ENCODE measurements around the gene RANGAP1.

RANGAP1 gene

DNA sequence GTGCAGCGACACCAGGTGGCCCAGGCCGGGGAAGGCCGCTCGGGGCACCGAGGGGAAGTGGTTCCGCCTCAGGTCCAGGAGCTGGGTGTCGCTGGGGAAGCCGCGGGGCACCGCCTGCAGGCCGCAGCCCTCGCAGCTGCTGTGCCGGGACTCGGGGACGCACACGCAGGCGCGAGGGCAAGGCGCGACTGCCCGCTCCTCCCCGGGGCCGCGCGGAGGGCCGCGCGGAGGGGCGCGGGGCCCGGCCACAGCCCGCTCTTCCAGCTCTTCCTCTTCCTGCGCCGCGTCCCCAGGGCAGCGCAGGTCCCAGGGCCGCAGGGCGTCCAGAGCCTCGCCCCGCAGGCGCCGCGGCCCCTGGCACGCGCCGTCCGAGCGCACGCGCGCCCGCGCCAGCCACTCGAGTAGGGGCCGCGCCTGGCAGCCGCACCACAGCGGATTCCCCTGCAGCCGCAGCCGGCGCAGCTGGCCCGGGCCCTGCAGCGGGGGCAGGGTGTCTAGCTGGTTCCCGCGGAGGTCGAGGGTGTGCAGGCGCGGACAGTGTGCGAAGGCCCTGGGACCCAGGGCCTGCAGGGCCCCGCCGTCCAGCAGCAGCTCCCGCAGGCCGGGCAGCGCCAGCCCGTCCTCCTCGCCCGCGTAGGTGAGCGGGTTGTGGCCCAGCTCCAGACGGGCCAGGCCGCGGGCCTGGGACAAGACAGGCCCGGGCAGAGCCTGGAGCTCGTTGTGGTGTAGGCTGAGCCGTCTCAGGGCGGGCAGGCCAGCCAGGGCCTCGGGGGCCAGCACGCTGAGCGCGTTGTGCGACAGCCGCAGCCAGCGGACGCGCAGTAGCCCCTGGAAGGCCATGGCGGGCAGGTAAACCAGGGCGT lies 48.0 kb downstream of the RANGAP1 start:
- peak overlapping the region; percentile 47 for H3K27ac Mint-ChIP-seq
- no peaks in the 10 kb centered on the region for H3K27me3 Mint-ChIP-seq
- peak overlapping the region; percentile 69 for H3K4me3 Mint-ChIP-seq
- peak; percentile 94 for ATAC-seq
- H3K4me1 Mint-ChIP-seq, result peaks cover 15% of the 10 kb centered on the region
- no peaks in the 10 kb centered on the region for H3K36me3 Mint-ChIP-seq
- H3K9me3 Mint-ChIP-seq, result no peaks in the 10 kb centered on the region

DNA sequence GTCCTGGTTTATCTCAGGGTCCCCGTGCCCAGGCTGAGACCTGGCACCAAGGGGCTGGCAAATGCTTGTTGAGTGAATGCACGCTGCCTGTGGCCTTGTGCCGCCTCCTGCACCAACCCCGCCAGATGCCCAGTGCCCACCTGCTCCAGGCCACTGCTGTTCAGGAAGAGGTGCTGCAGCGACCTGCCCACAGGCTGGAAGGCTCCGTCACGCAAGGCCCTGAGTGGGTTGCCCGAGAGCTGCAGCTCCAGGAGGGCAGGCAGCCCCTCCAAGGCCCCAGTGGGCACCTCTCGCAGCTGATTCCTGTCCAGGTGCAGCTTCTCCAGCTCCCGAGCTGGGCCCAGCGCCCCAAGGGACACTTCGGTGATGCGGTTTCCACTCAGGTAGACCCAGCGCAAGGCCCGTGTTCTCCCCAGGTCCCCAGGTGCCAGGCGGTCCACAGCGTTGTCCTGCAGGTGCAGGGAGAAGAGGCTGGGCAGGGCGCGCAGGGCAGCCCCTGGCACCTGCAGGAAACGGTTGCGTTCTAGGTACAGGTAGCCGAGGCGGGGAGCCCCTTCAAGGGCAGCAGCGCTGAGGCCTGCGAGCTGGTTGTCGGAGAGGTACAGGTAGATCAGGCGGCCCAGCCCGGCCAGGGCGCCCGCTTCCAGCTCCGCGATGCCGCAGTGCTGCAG lies 48.8 kb downstream of the RANGAP1 start:
- Mint-ChIP-seq H3K4me1 (peaks cover 19% of the 10 kb centered on the region), H3K36me3 (no peaks in the 10 kb centered on the region), H3K27ac (peak overlapping the region; percentile 47), H3K9me3 (no peaks in the 10 kb centered on the region), H3K27me3 (no peaks in the 10 kb centered on the region), H3K4me3 (peak overlapping the region; percentile 69)
- ATAC-seq, result no peak

DNA sequence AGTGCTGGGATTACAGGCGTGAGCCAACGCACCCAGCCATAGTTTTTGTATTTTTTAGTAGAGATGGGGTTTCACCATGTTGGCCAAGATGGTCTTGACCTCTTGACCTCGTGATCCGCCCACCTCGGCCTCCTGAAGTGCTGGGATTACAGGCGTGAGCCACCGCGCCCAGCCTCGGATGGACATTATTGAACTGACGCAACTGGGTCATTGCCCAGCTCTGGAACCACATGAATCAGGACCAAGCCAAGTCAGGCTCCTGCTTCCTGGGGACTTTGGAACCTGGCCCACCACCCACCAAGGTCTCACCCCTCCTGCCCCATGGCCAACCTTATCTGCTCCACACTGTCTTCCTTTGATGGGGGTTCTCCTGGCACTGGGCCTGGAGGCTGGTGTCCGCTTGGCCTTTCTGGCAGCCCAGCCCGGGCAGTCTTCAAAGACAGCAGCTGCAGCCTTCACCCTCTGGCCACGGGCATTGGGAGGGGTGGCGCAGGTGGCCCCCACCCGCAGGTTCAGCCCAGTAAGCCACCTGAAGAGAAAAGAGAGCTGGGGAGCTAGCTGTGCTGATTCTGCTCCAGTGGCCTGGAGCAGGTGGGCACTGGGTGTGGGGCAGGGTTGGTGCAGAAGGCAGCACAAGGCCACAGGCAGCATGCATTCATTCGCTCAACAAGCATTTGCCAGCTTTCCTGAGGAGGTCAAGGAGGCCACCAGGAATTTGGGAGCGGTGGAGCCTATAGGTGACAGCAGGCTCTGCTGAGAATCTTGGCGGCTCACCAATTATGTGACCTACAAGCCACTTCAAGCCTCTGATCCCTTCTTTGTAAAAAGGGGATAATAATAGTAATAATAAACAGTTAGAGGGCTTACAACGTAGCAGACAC lies 50.9 kb downstream of the RANGAP1 start:
- Mint-ChIP-seq H3K36me3 (peaks cover 7% of the 10 kb centered on the region), H3K27me3 (no peaks in the 10 kb centered on the region), H3K4me3 (no peak overlapping the region), H3K4me1 (peaks cover 19% of the 10 kb centered on the region), H3K9me3 (no peaks in the 10 kb centered on the region), H3K27ac (no peak overlapping the region)
- no peak for ATAC-seq

DNA sequence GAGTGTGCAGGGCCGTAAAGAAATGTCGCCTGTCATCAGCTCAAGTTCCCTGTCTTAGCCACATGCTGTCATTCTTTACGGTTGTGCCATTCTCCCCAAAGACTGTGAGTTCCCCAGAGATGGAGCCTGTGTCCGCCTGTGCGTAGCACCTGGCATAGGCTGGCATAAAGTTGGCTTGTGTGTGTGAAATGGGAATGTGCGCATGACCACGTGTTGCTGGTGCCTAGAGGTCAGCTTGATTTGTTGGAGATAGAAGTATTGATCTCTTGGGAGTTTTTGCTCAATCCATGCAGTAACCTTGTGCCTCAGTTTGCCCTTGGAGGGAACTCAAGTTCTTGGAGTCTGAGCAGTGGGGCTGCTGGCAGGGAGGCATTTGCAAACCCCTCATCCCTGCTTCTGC lies 54.6 kb downstream of the RANGAP1 start:
- Mint-ChIP-seq H3K9me3 (no peaks in the 10 kb centered on the region), H3K27ac (no peak overlapping the region), H3K27me3 (no peaks in the 10 kb centered on the region)

DNA sequence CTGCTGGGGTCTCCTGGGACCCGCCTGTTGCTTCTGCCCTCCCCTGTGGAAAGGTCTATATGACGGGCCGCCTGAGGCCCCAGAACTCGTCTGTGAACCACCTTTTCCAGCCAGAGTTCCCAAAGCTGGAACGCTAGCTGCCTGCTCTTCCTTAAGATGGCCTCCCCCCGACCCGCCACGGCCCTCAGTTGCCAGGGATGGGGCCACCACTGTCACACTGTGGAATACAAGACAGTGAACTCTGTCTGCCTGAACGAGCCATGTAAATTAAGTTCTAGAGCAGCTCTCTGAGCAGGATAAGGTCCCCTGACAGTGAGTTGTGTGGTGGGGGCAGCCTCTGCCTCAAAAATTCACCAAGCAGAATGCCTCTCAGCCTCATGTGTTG lies 55.6 kb downstream of the RANGAP1 start:
- no peaks in the 10 kb centered on the region for H3K27me3 Mint-ChIP-seq
- no peak overlapping the region for H3K27ac Mint-ChIP-seq
- H3K4me3 Mint-ChIP-seq, result no peak overlapping the region
- H3K4me1 Mint-ChIP-seq, result peaks cover 10% of the 10 kb centered on the region
- no peak for ATAC-seq
- H3K36me3 Mint-ChIP-seq, result peaks cover 31% of the 10 kb centered on the region
- H3K9me3 Mint-ChIP-seq, result no peaks in the 10 kb centered on the region

More for the DNA sequence above, 54.6 kb downstream of the RANGAP1 start:
- ATAC-seq, result no peak
- H3K36me3 Mint-ChIP-seq, result peaks cover 26% of the 10 kb centered on the region
- H3K4me1 Mint-ChIP-seq, result peaks cover 10% of the 10 kb centered on the region
- H3K4me3 Mint-ChIP-seq, result no peak overlapping the region

DNA sequence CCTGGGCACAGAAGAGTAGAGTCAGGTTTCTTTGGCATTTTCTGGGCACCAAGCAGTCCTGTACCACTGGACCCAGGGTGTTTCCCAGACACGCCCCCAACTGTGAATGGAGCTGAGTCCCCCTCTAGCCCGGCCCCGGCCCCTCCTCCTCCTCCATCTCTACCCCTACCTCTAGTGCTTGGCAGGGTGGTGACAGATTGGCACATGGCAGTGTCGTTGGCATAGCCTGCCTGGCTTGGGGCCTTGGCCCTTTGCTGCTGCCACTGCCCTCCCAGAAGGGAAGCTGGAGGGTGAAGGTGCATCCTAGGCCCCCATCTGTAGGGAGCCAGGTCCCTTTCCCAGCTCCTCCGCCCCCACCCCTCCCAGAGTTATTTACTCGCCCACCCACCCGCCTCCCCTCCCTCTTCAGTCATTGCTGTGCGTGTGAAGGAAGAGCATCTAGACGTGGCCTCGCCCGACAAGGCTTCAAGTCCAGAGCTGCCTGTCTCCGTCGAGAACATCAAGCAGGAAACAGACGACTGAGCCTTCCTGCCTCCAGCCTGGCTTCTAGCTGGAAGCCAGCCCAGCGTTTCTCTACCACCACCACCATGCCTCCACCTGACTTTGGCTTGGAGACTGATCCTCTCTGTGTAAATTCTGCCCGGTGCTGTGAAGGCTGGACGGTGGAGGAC lies 56.1 kb downstream of the RANGAP1 start:
- Mint-ChIP-seq H3K27me3 (no peaks in the 10 kb centered on the region), H3K9me3 (no peaks in the 10 kb centered on the region), H3K4me3 (no peak overlapping the region), H3K27ac (no peak overlapping the region), H3K36me3 (peaks cover 36% of the 10 kb centered on the region), H3K4me1 (peaks cover 10% of the 10 kb centered on the region)
- ATAC-seq, result no peak

DNA sequence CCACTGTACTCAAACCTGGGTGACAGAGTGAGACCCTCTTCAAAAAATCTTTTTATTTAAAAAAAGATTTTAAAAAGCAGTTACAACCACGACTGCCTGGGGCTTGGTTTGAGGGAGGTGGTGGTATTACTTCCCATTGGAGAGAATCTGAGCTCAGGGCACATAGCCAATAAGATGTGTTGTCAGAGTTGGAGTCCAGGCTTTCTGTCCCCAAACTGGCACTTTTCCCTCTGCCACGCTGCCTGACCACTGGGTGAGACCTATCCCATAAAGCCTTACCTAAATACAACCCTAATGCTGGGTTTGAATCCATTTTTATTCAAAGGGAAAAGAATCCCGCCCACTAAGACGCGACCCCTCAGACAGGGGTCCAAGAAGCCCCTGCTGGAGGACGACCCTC lies 56.8 kb downstream of the RANGAP1 start:
- ATAC-seq, result no peak
- Mint-ChIP-seq H3K36me3 (peaks cover 42% of the 10 kb centered on the region), H3K4me3 (no peak overlapping the region), H3K27ac (no peak overlapping the region), H3K4me1 (peaks cover 10% of the 10 kb centered on the region), H3K9me3 (no peaks in the 10 kb centered on the region), H3K27me3 (no peaks in the 10 kb centered on the region)

DNA sequence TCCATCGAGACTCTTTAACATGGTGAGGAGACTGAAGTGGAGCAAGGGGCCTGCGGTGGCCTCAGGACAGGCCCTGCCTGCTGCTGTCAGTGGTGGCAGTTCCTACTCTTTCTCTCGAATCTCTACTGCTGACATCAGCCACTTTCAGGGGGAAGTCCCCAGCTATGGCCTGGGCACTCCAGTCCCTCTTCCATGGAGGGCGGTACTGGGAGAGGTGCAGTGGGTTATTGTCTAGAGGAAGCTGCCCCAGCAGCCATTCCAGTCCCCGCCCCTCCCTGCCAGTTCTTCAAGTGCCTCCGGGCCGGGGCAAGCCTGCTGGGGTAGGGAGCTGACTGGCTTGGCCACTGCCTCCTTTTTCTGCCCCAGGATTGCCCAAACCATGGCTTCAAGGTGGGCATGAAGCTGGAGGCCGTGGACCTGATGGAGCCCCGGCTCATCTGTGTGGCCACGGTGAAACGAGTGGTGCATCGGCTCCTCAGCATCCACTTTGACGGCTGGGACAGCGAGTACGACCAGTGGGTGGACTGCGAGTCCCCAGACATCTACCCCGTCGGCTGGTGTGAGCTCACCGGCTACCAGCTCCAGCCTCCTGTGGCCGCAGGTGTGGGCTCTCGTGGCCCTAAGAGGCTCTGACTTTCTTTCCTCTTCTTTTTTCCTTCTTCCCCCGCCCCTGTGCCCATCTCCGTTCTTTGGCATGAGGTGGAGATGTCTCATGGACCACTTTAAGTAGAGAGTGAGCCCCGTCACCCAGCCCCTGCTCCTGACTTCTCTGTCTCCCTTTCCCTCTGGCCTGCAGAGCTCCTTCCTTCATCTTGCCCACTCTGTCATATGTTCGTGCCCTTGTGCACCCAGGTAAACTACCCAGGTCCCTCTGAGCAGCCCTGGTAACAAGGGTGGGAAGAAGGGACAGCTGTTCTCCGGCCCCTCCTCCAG lies 59.0 kb downstream of the RANGAP1 start:
- H3K4me1 Mint-ChIP-seq, result no peaks in the 10 kb centered on the region
- H3K27ac Mint-ChIP-seq, result no peak overlapping the region
- ATAC-seq, result no peak
- H3K9me3 Mint-ChIP-seq, result no peaks in the 10 kb centered on the region
- H3K36me3 Mint-ChIP-seq, result peaks cover 51% of the 10 kb centered on the region
- H3K27me3 Mint-ChIP-seq, result no peaks in the 10 kb centered on the region
- H3K4me3 Mint-ChIP-seq, result no peak overlapping the region

DNA sequence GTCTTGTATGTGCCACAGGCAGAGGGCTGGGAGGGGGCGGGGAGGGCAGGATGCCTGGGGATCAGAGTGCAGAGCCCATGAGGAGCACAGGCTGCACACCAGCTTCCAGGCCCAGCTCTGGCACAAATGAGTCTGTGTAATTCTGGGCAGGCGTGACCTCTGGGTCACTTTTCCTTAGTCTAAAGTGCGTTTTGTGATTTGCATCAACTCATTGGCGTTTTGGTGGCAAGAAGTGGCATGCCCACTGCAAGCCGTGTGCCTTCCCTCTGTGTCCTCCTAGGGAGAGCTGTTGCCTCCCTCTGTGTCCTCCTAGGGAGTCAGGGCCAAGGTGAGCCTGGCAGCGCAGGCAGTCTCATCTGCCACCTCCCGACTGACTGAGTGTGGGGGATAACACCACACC lies 62.5 kb downstream of the RANGAP1 start:
- ATAC-seq, result no peak
- peaks cover 68% of the 10 kb centered on the region for H3K36me3 Mint-ChIP-seq

DNA sequence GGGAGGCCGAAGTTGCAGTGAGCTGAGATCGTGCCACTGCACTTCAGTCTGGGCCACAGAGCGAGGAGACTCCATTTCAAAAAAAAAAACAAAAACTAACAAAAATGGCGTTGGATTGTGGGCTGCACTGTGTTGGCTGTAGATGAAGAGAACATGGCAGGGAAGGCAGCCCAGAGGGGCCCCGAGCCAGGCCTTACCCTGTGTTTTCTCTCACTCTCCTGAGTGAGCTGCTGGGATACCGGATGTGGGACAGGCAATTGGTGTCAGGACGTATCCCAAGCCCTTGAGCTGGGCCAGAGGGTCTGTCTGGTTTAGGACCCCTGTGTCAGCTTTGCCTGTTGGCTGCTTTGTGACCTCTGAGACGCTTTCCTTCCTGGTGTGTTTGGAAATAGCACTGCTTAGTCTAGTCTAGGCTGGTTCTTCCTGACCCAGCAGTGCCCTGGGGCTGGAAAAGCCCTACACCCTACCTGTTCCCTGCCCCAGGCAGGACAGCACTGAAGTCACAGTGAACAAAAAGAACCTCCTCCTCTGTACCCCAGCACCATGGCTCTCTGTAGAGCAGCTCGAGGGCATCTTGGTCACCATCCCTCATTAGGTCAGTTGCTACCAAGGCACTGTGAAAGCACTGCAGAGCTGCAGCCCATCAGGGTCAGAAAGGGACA lies 63.0 kb downstream of the RANGAP1 start:
- ATAC-seq, result no peak
- peaks cover 62% of the 10 kb centered on the region for H3K36me3 Mint-ChIP-seq
- H3K4me3 Mint-ChIP-seq, result no peak overlapping the region
- H3K9me3 Mint-ChIP-seq, result no peaks in the 10 kb centered on the region
- H3K27ac Mint-ChIP-seq, result no peak overlapping the region
- H3K4me1 Mint-ChIP-seq, result peaks cover 2% of the 10 kb centered on the region
- H3K27me3 Mint-ChIP-seq, result no peaks in the 10 kb centered on the region

More for the DNA sequence above, 62.5 kb downstream of the RANGAP1 start:
- Mint-ChIP-seq H3K4me3 (no peak overlapping the region), H3K4me1 (no peaks in the 10 kb centered on the region), H3K9me3 (no peaks in the 10 kb centered on the region), H3K27ac (no peak overlapping the region), H3K27me3 (no peaks in the 10 kb centered on the region)

DNA sequence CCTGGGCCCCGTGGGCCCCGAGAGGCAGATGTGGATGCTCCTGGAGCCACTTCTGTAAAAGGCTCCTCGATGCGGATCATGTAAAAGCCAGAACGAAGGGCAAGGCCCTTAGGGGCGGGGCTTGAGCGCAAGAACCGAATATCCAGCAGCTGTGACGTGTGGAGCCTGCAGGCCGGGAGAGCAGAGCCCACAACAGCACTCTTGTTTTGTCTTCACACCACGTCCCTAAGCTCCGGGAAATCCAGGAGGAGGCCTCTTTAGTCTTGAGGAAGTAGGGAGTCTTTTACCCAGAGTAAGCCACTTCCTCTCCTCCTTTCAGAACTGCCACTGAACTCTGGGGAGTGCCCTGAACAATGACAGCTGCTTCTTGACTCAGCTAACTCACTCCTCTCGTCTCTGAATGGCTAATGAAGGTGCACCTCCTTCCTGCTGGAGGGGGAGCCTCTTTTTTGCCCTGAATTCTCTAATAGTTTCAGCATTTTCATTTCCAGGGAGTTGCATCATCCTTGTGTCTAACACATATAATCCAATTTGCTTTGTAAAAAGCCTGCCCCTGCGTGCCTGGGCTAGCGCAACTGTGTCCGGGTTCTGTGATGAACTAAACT lies 68.3 kb downstream of the RANGAP1 start:
- peaks cover 16% of the 10 kb centered on the region for H3K4me1 Mint-ChIP-seq
- peaks cover 57% of the 10 kb centered on the region for H3K36me3 Mint-ChIP-seq
- H3K27ac Mint-ChIP-seq, result peak overlapping the region; percentile 11
- ATAC-seq, result peak; percentile 87
- no peaks in the 10 kb centered on the region for H3K9me3 Mint-ChIP-seq
- H3K4me3 Mint-ChIP-seq, result peak overlapping the region; percentile 49
- no peaks in the 10 kb centered on the region for H3K27me3 Mint-ChIP-seq

DNA sequence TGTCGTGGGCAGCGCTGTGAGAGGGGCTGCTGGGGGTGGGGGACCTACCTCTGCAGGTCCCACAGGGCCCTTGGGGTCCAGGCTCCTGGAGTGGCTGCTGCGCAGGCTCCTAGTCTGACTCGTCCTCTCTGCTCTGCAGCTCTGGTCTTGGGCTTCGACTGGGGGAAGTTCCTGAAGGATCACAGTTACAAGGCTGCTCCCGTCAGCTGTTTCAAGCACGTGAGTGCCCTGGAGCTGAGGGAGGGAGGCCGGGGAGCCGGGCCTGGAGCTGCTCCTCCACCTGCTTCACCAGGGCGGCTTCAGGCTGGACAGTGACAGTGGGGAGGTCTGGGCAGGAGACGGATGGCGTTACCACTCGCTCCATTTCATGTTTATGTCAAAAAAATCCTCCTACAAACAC lies 69.0 kb downstream of the RANGAP1 start:
- ATAC-seq, result no peak
- Mint-ChIP-seq H3K36me3 (peaks cover 58% of the 10 kb centered on the region), H3K27me3 (no peaks in the 10 kb centered on the region), H3K4me1 (peaks cover 16% of the 10 kb centered on the region), H3K27ac (peak overlapping the region; percentile 11), H3K9me3 (no peaks in the 10 kb centered on the region), H3K4me3 (no peak overlapping the region)

DNA sequence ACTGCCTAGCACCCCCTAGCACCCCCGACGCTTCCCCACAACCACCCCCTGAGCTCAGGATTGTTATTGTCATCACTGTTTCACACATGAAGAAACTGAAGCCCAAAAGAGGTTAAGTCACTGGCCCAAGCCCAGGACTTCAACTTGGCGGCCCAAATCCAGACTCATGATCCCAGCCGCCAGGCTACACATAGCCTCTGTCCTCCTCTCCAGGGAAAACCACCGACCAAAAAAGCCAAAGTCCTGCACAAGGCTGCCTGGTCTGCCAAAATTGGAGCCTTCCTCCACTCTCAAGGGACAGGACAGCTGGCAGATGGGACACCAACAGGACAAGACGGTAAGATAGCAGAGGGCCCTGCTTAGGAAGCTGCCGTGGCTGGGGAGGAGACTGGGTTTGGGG lies 70.1 kb downstream of the RANGAP1 start:
- Mint-ChIP-seq H3K9me3 (no peaks in the 10 kb centered on the region), H3K27ac (no peak overlapping the region), H3K4me3 (no peak overlapping the region), H3K36me3 (peaks cover 55% of the 10 kb centered on the region), H3K27me3 (no peaks in the 10 kb centered on the region), H3K4me1 (peaks cover 16% of the 10 kb centered on the region)
- no peak for ATAC-seq

Measured in stimulated activated memory B cell treated with anti-CD40 and anti-IgM and Interleukin-4, amounts not matched to agents 10 μg/mL and 1 μg/mL and 100 μg/mL, for 72 hours (primary cell).